ENCODE measurements around the gene CNOT6L. TPM values are rescaled to one million over a fixed set of nuclear protein-coding genes. Genes with fewer than 3 reads are reported as not detected.

The CNOT6L gene
- total and polyA plus RNA-seq, 2 of the 13 experiments (the other 11 are each of a cell fraction or from before 2014, with no cell fraction given) = 7.9 to 13.5 TPM

GRCh38 chr4:77862478-77863216 is 43.5 kb upstream of the CNOT6L start, which contains the start of gene MRPL1 (continued):
- TF ChIP-seq, protein P1, sequence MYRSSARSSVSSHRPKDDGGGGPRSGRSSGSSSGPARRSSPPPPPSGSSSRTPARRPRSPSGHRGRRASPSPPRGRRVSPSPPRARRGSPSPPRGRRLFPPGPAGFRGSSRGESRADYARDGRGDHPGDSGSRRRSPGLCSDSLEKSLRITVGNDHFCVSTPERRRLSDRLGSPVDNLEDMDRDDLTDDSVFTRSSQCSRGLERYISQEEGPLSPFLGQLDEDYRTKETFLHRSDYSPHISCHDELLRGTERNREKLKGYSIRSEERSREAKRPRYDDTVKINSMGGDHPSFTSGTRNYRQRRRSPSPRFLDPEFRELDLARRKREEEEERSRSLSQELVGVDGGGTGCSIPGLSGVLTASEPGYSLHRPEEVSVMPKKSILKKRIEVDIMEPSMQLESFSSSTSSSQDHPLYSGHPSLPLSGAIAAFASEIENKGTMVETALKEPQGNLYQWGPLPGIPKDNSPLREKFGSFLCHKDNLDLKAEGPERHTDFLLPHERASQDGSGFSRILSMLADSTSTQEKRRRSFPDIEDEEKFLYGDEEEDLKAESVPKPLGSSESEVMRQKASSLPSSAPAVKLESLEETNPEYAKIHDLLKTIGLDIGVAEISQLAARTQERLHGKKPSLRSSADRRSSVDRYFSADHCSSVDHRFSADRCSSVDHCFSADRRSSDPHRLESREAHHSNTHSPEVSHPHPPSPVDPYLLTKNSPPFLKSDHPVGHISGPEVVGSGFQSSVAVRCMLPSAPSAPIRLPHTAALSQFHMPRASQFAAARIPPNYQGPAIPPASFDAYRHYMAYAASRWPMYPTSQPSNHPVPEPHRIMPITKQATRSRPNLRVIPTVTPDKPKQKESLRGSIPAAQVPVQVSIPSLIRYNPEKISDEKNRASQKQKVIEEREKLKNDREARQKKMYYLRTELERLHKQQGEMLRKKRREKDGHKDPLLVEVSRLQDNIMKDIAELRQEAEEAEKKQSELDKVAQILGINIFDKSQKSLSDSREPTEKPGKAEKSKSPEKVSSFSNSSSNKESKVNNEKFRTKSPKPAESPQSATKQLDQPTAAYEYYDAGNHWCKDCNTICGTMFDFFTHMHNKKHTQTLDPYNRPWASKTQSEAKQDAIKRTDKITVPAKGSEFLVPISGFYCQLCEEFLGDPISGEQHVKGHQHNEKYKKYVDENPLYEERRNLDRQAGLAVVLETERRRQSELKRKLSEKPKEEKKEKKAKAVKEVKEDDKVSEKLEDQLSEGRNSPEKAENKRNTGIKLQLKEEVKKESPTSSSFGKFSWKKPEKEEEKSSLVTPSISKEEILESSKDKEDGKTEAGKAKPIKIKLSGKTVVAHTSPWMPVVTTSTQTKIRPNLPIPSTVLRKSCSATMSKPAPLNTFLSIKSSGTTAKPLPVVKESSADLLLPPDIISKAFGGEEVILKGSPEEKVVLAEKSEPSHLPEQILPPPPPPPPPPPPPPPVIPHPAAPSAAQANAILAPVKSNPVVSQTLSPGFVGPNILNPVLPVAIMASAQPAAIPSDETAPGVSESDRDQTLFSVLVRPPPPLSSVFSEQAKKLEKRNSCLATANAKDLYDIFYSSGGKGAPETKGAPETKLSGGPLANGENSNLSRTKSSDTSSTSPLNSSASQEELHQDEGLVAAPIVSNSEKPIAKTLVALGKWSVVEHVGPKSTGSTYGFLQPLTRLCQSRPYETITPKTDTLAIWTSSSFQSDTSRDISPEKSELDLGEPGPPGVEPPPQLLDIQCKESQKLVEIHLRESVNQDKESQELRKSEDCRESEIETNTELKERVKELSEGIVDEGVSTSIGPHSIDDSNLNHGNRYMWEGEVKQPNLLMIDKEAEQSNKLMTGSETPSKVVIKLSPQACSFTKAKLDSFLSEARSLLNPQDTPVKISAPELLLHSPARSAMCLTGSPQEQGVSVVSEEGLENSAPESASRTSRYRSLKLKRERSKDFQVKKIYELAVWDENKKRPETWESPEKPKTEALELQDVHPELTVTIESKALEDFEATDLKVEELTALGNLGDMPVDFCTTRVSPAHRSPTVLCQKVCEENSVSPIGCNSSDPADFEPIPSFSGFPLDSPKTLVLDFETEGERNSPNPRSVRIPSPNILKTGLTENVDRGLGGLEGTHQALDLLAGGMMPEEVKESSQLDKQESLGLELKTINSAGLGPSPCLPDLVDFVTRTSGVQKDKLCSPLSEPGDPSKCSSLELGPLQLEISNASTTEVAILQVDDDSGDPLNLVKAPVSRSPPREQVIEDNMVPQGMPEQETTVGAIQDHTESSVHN (CRISPR knock-in tag; IDR thresholded peaks at IDR 0.05) = 0 out of 2 replicates have a peak, but pooled peaks have one; percentile 17
- peak; percentile 74 for TF ChIP-seq SP5 (CRISPR knock-in tag; IDR thresholded peaks at IDR 0.05; ENCODE audit: borderline replicate concordance, low read depth)
- TF ChIP-seq ZZZ3 (CRISPR knock-in tag; IDR thresholded peaks at IDR 0.05; ENCODE audit: borderline replicate concordance) = no peak
- TF ChIP-seq NFYB (CRISPR knock-in tag; IDR thresholded peaks at IDR 0.05) = 0 out of 2 replicates have a peak, but pooled peaks have one; percentile 20
- peak; percentile 55 for TF ChIP-seq ZNF543 (CRISPR knock-in tag; IDR thresholded peaks at IDR 0.05)
- no peak for TF ChIP-seq XBP1 (CRISPR knock-in tag; IDR thresholded peaks at IDR 0.05)
- no peak; the same call in 1 of the 2 replicates for TF ChIP-seq ZNF275 (CRISPR knock-in tag; IDR thresholded peaks at IDR 0.05; ENCODE audit: borderline replicate concordance)
- peak; percentile 94 for TF ChIP-seq POLR2AphosphoS5 (IDR thresholded peaks at IDR 0.05; ENCODE audit: low read depth, low read length)
- TF ChIP-seq, protein P2, sequence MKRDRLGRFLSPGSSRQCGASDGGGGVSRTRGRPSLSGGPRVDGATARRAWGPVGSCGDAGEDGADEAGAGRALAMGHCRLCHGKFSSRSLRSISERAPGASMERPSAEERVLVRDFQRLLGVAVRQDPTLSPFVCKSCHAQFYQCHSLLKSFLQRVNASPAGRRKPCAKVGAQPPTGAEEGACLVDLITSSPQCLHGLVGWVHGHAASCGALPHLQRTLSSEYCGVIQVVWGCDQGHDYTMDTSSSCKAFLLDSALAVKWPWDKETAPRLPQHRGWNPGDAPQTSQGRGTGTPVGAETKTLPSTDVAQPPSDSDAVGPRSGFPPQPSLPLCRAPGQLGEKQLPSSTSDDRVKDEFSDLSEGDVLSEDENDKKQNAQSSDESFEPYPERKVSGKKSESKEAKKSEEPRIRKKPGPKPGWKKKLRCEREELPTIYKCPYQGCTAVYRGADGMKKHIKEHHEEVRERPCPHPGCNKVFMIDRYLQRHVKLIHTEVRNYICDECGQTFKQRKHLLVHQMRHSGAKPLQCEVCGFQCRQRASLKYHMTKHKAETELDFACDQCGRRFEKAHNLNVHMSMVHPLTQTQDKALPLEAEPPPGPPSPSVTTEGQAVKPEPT (CRISPR knock-in tag; IDR thresholded peaks at IDR 0.05; ENCODE audit: low read depth) = 0 out of 2 replicates have a peak, but pooled peaks have one; percentile 23
- TF ChIP-seq SMC3 (IDR thresholded peaks at IDR 0.05; ENCODE audit: low read length) = peak; percentile 26; the same call in 1 of the 2 replicates
- TF ChIP-seq, protein P3, sequence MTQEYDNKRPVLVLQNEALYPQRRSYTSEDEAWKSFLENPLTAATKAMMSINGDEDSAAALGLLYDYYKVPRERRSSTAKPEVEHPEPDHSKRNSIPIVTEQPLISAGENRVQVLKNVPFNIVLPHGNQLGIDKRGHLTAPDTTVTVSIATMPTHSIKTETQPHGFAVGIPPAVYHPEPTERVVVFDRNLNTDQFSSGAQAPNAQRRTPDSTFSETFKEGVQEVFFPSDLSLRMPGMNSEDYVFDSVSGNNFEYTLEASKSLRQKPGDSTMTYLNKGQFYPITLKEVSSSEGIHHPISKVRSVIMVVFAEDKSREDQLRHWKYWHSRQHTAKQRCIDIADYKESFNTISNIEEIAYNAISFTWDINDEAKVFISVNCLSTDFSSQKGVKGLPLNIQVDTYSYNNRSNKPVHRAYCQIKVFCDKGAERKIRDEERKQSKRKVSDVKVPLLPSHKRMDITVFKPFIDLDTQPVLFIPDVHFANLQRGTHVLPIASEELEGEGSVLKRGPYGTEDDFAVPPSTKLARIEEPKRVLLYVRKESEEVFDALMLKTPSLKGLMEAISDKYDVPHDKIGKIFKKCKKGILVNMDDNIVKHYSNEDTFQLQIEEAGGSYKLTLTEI (CRISPR knock-in tag; conservative IDR thresholded peaks at IDR 0.05) = no peak
- no peak; the same call in 1 of the 2 replicates for TF ChIP-seq SSRP1 (CRISPR knock-in tag; IDR thresholded peaks at IDR 0.05)
- peak; percentile 91; the same call in 1 of the 2 replicates for TF ChIP-seq ZNF232 (CRISPR knock-in tag; IDR thresholded peaks at IDR 0.05; ENCODE audit: borderline replicate concordance)
